Left colon (tissue), 2 donors: ENCODE data around the gene FAM107A. TPM values are rescaled to one million over a fixed set of nuclear protein-coding genes. Genes with fewer than 3 reads are reported as not detected.

Experiments used
- ATAC-seq: fragments of 200-7000 bp; cut with Tn5 transposase; one replicate; pipeline ENCODE4 v1.9.1; 2020; ENCODE audit warnings: mild to moderate bottlenecking, moderate library complexity
- DNase-seq, 2 donors: peaks; one replicate each; pipeline ENCODE4 v3.0.0-alpha.2; 2020
- intact Hi-C, 2 donors: fragments of 100-400 bp; cut with DNase I in 1 of 2; cut with micrococcal nuclease in 1 of 2; formaldehyde crosslinking; loops; one replicate each; pipeline versions ENCODE4 v1.11.2 to v1.14.0; 2022; cut with DNase I, micrococcal nuclease
- total RNA-seq, 2 donors: library from RNA; stranded (reverse); fragmentation: NEBNext Ultra II Directional; extraction: Animal tissue kit (Norgen Biotek cat#: 25700); gene quantifications; one replicate each; pipeline ENCODE4 v1.2.1, GENCODE V29; 2021
- donor health status: DM: no; HTN: no; CAD: no.
- donor health status: DM: yes; HTN: yes; CAD: no.

The FAM107A gene
- total RNA-seq, 2 donors from 2014 or later: 7.8 to 10.2 TPM

- DNase-seq (no peak), ATAC-seq (no peak)
- intact Hi-C loops: loop anchor here in 1 of 2 donors (10.0 kb wide), 1 partner anchor 62 kb away; no protein-coding TSS in a partner anchor
These were observed 4.5 kb downstream of the FAM107A start for GRCh38 chr3:58572634-58573230.

GRCh38 chr3:58572013-58572633 lies 5.1 kb downstream of the FAM107A start:
- intact Hi-C loops: loop anchor here in 1 of 2 donors (10.0 kb wide), 1 partner anchor 63 kb away; no protein-coding TSS in a partner anchor
- ATAC-seq (no peak), DNase-seq (no peak)

DNA sequence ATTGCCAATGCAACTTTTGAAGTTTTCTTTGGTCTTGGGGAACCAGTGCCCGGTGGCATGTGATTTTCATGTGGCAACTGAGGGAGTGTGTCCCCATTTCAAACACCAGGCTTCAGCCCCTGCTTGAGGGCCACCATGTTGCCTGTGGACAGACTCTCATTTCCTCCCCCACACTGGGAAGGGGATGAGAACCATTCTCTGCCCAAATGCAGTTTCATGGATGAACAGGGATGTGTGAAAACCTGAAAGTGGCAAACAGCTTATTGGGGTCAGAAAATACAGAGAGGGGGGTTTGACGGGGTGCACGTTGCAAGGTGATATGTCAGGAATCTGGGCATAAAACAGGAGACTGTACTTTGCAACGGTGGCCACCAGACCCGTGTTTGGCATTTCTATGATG lies 6.3 kb downstream of the FAM107A start:
- ATAC-seq: no peak
- DNase-seq: no peak
- intact Hi-C loops: loop anchor here in 1 of 2 donors (10.0 kb wide), 1 partner anchor 64 kb away; no protein-coding TSS in a partner anchor

DNA sequence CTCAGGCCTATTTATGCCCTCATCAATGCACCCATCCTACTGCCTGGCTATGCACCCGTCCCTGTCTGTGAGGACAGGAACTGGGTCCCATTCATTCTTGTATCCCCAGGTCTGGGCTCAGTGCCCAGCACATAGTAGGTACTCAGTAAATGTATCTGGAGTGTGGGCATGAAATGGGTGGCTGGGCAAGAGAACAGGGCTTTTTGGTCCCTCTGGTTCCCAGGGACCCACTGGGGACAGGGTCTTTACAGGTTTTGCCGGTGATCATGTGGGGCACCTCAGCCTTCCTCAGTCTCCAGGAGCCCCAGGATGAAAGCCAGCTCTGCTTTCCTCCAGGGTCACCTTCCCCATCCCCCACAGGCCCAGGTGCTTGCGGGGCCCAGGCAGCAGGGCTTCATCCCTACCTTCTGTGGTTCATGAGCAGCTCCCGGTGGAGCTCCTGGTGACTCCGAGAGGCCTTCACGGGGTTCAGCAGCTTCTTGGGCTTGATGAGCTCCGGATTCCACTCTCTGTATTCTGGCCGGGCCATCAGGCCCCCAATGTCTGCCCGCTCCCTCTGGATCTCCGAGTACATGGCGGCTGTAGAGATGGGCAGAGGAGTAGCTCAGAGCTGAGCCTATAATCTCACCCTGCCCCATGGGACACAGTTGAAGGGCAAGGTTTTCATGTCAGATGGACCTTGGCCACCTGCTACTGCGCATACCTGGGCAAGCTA lies 7.7 kb downstream of the FAM107A start:
- intact Hi-C loops: loop anchor here (2.0 to 10.0 kb wide), 2 partner anchors 61 to 65 kb away; no protein-coding TSS in a partner anchor
- ATAC-seq (no peak), DNase-seq (no peak)

- intact Hi-C loops: loop anchor here in 1 of 2 donors (2.0 kb wide), 1 partner anchor 62 kb away; no protein-coding TSS in a partner anchor
- DNase-seq (peak; percentile 50 to 85), ATAC-seq (peak; percentile 58)
These were observed 8.5 kb downstream of the FAM107A start for GRCh38 chr3:58568572-58569286.

DNA sequence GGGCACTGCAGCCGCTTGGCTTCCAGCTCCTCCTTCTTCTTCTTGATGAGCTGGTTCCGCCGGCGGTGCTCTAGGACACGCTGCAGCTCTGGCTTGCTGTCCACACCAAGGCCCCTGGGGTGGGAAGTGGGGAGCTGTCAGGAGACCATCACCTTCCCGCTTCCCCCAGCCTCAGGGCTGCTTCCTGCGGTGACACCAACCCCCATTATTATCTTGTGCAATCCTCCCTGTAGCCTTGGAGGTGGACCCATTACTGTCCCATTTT lies 10.0 kb downstream of the FAM107A start:
- ATAC-seq (no peak), DNase-seq (no peak)
- intact Hi-C loops: no loop called here

GRCh38 chr3:58566398-58567250 lies 10.6 kb downstream of the FAM107A start:
- DNase-seq (no peak), ATAC-seq (no peak)
- intact Hi-C loops: no loop called here

DNA sequence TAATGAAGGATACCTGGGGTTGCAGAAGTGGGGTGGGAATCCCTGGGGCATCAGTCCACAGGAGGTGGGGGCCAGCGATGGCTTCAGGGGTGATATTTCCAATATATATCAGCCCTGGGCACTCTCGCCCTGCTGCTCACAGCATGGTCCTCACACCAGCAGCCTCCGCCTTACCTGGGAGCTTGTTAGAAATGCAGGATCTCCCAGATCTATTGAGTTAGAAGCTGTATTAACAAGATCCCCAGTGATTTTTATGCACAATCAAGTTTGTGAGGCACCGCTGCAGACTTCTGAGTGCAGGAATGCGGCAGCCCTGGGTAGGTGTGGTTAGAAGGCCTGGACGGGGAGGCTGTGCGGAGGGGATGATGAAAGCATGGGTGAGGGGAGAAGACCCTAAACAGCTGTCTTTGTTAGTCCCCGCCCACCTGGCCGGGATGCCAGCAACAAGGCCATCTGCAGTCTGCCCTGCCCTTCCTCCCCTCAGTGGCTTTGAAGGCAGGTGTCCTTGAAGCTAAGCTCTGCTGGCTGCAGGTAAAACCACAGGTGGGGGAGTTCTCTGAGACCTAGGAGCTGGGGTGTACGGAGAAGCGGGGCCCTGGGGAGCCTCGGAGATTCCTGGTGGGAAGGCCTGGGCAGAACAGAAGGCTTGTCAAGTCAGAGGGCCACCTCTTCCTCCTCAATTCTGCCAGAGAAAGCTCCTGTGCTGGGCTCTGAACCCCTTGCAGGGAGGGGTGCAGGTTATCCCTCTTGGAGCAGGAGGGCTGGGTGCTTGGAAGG lies 11.4 kb downstream of the FAM107A start:
- no peak for DNase-seq
- intact Hi-C loops: no loop called here
- no peak for ATAC-seq

- ATAC-seq (peak; percentile 87), DNase-seq (peak in 1 of 2 donors; percentile 47)
- intact Hi-C loops: no loop called here
These were observed 12.6 kb downstream of the FAM107A start for GRCh38 chr3:58564456-58565160.

DNA sequence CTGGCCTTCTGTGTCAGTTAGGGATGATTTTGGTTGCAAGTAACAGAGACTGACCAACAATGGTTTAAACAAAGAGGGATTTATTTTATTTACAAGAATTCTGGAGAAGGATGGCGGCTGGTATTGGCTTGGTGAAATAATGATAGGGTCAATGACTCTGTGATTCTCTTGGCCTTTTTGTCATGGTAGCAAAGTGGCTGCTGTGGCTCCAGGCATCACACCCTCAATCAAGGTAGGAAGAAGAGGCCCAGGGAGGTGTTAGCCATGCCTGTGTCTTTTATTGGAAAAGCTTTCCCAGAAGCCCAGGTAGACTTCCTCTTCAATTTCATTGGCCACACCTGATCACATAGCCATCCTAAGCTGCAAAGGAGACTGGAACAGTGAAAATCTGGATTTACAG lies 13.1 kb downstream of the FAM107A start:
- no peak for DNase-seq
- ATAC-seq: no peak
- intact Hi-C loops: no loop called here

- intact Hi-C loops: no loop called here
- no peak for DNase-seq
- ATAC-seq: no peak
These were observed 13.7 kb downstream of the FAM107A start for GRCh38 chr3:58563386-58564035.

- no peak for ATAC-seq
- intact Hi-C loops: no loop called here
- DNase-seq: no peak
These were observed 14.7 kb downstream of the FAM107A start for GRCh38 chr3:58562498-58562897.

- ATAC-seq: no peak
- intact Hi-C loops: no loop called here
- no peak for DNase-seq
These were observed 16.4 kb downstream of the FAM107A start for GRCh38 chr3:58560771-58561311.

DNA sequence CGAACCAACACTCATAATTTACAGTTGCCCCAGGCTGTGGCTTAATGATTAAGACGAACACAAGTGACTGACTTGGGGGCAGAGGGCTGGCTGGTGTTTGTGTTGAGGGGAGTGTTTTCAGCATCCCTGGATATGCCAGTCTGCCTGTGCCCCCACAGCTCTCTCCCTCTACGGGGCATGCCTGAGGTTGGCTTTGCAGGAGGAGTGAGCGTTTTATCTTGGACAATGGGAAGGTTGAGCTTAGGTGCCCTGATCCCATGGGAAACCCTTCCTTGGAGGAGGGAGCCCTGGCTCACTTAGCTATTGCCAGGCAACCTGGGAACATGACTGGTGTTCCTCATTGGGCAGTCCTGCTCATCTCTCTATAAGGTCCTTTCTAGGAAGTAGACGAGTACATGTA lies 17.6 kb downstream of the FAM107A start:
- intact Hi-C loops: no loop called here
- DNase-seq (no peak), ATAC-seq (no peak)

- ATAC-seq (peak; percentile 67), DNase-seq (no peak)
- intact Hi-C loops: no loop called here
These were observed 19.7 kb downstream of the FAM107A start for GRCh38 chr3:58557491-58557890.

DNA sequence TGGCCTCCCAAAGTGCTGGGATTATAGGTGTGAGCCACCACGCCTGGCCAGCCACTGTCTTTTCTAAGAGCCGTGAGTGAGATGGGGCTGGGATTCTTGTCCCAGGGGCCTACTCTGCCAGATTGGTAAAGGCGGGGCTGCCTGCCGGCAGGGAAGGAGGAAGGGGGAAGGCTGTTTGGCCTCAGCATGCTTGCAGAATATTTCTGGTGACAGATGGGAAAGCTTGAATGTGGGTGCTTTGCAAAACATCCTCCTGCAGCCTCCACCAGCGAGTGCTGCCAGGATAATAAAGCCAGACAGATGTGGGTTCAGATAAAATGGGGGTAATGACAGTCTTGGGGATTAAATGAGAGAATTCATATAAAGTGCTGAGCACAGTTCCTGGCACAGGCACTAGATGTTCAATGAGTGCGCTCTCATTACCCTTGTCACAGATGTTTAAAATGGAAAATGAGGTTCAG lies 20.4 kb downstream of the FAM107A start:
- intact Hi-C loops: no loop called here
- ATAC-seq (no peak), DNase-seq (no peak)

DNA sequence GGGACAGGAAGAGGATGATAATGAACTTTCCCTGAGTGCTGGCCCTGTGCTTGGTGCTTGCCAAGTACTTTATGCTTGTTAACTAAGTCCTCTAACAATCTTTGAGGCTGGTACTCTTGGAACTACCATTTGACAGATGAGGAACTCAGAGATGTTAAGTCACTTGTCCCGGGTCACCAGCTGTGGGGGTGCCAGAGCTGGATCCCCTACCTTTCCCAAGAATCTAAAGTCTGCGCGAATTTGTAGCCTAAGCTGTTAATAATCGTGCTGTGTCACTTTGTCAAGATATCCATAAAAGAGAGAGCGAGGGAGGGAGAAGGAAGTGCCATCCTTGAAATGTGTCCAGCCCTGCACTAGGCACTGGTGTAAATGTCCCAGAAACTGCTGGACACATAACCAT lies 21.2 kb downstream of the FAM107A start:
- ATAC-seq: no peak
- DNase-seq: no peak
- intact Hi-C loops: no loop called here
